NB4 (cell line): ENCODE data around the gene PDE3B.
"Not testable (repeated sequence)": the region's sequence is repeated elsewhere in the genome, so short reads cannot be mapped to it uniquely, and the experiment has no call there.

Experiments
- DNase-seq: peaks from one replicate; pipeline ENCODE4 v3.0.0; 2010; ENCODE audit warnings: low read depth
- H3K4me3 ChIP-seq: one replicate; pipeline ENCODE4 v1.5.1; 2011; ENCODE audit warnings: mild to moderate bottlenecking, low read depth, low read length, moderate library complexity
- MYC ChIP-seq: IDR thresholded peaks from 2 replicates; pipeline ENCODE4 v1.6.1; 2011; ENCODE audit warnings: low read depth, low read length
- POLR2A ChIP-seq: IDR thresholded peaks from 2 replicates; pipeline ENCODE4 v1.6.1; 2011; ENCODE audit warnings: mild to moderate bottlenecking; ENCODE audit not compliant: insufficient read length; ENCODE audit errors: extremely low read depth
- TF ChIP-seq, protein P1 (sequence below): IDR thresholded peaks from 2 replicates; pipeline ENCODE4 v1.6.1; 2011; ENCODE audit warnings: low read depth, low read length
- TF ChIP-seq, protein P2 (sequence below): IDR thresholded peaks from one replicate; pipeline ENCODE4 v1.5.1; 2012; ENCODE audit warnings: low read depth, low read length

Gene PDE3B

DNA sequence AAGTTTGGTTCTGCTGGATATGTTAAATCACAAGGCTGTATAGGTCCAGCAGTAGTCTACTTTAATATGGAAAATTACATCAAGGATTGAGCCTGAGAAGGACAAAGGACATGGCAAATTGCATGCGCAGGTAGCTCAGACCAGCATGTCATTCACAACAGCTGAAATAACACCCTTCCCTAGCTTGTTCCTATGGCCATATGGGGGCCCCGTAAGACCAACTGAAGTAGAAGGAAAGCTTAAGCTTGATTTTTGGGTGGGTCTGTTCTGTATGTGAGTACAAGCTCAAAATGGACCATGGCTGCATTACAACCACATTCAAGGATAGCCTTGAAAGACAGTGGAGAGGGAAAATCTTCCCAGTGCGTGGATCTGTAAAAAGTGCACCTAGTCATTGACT is 20.6 kb upstream of the PDE3B start:
- DNase-seq, result peak; percentile 18
- no peak overlapping the region for H3K4me3 ChIP-seq
- TF ChIP-seq, protein P1, sequence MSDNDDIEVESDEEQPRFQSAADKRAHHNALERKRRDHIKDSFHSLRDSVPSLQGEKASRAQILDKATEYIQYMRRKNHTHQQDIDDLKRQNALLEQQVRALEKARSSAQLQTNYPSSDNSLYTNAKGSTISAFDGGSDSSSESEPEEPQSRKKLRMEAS, result no peak
- no peak for TF ChIP-seq POLR2A
- no peak for TF ChIP-seq MYC
- TF ChIP-seq, protein P2, sequence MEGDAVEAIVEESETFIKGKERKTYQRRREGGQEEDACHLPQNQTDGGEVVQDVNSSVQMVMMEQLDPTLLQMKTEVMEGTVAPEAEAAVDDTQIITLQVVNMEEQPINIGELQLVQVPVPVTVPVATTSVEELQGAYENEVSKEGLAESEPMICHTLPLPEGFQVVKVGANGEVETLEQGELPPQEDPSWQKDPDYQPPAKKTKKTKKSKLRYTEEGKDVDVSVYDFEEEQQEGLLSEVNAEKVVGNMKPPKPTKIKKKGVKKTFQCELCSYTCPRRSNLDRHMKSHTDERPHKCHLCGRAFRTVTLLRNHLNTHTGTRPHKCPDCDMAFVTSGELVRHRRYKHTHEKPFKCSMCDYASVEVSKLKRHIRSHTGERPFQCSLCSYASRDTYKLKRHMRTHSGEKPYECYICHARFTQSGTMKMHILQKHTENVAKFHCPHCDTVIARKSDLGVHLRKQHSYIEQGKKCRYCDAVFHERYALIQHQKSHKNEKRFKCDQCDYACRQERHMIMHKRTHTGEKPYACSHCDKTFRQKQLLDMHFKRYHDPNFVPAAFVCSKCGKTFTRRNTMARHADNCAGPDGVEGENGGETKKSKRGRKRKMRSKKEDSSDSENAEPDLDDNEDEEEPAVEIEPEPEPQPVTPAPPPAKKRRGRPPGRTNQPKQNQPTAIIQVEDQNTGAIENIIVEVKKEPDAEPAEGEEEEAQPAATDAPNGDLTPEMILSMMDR, result no peak

DNA sequence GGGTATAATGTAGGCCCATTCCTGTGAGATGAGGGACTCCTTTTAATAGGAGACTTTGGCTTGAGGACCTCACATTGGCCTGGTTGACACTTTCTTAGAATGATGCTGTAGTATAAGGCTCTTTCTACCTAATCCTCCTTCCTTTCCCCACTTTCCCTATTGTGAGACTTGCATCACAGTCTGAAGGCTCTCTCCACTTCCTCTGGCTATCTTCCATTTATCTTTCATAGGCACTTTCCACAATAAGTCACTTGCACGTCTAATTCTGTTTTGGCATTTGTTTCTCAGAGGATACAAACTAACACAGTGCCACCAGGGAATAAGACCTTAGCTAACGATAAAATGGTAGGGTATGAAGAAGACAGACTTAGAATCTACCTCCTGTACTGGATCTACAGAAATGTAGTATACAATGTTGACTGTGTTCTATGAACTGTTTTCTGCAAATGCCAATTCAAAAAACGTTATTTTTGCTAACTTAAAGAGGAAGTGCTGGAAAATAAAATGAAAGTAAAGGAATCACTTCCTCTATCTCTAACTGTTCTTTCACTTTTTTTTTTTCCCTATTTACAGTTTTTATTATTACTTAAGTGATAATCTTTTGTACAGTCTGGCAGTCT is 17.9 kb upstream of the PDE3B start:
- H3K4me3 ChIP-seq, result peak overlapping the region; percentile 47
- TF ChIP-seq MYC, result no peak
- no peak for TF ChIP-seq POLR2A
- TF ChIP-seq, protein P2, result no peak
- TF ChIP-seq, protein P1, result no peak
- peak; percentile 59 for DNase-seq

DNA sequence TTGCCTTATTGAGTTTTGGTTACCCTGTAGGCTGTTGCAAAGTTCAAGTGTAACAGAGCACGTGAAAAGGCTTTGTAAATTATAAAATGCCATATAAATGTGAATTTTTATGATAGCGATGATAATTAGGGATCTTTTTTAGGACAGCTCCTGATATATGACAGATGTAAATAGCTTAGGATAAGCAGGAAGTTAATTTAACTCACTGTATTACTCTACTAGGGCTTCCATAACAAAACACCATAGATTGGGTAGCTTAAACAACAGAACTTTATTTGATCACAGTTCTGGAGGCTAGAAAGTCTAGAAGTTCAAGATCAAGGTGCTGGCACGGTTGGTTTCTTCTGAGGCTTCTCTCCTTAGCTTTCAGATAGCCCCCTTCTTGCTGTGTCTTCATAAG is 17.0 kb upstream of the PDE3B start:
- DNase-seq, result no peak
- peak overlapping the region; percentile 47 for H3K4me3 ChIP-seq
- TF ChIP-seq, protein P1, result no peak
- TF ChIP-seq, protein P2, result no peak
- no peak for TF ChIP-seq POLR2A

DNA sequence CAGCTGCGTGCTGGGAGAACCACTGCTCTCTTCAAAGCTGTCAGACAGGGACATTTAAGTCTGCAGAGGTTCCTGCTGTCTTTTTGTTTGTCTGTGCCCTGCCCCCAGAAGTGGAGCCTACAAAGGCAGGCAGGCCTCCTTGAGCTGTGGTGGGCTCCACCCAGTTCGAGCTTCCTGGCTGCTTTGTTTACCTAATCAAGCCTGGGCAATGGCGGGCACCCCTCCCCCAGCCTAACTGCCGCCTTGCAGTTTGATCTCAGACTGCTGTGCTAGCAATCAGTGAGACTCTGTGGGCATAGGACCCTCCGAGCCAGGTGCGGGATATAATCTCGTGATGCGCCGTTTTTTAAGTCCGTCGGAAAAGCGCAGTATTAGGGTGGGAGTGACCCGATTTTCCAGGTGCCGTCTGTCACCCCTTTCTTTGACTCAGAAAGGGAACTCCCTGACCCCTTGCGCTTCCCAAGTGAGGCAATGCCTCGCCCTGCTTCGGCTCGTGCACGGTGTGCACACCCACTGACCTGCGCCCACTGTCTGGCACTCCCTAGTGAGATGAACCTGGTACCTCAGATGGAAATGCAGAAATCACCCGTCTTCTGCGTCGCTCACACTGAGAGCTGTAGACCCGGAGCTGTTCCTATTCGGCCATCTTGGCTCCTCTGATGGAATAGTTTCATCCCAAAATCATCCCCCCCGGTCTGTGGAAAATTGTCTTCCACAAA is 9.9 kb upstream of the PDE3B start:
- H3K4me3 ChIP-seq, DNase-seq: not testable (repeated sequence)

DNA sequence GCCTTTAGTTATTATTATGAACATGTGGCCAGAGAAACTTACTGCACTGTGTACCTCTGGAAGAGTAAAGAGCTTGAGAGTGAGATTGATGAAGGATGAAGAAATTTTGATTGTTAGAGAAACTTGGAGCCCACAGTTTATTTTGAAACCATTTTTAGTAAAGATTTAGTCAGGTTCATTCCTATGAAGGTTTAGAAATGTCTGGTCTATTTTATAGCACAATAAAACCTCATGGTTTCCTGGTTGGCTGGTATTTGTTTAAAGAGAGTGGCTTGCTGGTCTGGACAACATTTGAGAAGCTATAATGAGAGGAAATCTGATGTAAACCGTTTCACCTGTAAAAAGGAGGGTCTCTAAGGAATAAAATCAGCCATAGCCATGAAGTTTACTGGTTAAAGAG is 8.8 kb upstream of the PDE3B start:
- H3K4me3 ChIP-seq, result no peak overlapping the region
- TF ChIP-seq, protein P1, result no peak
- DNase-seq, result no peak

DNA sequence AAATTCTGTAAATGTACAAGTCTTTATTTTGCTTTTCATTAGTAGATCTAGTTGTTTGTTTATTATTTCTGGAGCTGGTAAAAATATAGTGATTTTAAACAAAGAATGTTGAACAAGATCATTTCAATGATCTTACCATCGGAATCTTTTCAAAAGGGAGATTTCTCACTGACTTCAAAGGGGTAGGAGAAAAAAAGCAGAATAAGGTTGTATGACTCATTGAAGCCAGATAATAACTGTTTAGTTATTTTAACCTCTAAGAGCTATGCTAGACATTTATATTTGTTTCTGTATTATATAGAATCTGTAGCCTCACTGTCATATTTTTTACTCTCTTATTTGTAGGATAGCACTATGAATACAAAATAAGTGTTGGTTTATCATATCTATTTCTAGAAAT is 8.1 kb upstream of the PDE3B start:
- TF ChIP-seq POLR2A (no peak), MYC (no peak)
- TF ChIP-seq, protein P2, result no peak
- TF ChIP-seq, protein P1, result no peak
- H3K4me3 ChIP-seq, result no peak overlapping the region
- DNase-seq, result no peak

DNA sequence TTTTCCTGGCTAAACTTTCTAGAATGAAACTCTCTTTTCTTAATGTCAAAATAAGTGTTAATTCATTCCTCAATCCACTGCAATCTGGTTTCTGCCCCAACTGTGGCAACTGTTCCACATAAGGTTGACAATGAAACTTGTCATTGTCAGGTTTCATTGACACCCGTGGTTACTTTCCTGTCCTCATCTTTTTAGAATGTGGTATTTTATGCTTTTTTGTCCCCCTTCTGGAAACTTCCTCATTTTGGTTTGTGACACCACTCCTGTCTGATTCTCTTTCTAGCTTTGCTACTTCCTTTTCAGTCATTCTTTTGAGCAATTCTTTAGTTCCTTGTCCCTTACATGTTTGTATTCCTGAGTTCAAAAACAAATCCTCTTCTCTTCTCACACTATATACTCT is 7.5 kb upstream of the PDE3B start:
- peak; percentile 79 for DNase-seq
- TF ChIP-seq, protein P1, result no peak
- TF ChIP-seq, protein P2, result no peak
- TF ChIP-seq POLR2A (no peak), MYC (no peak)

More for the DNA sequence above, 7.5 kb upstream of the PDE3B start:
- no peak overlapping the region for H3K4me3 ChIP-seq
